HG02970 (cell line): ENCODE results near the gene ZNF678.
"Not testable (repeated sequence)": the region's sequence is repeated elsewhere in the genome, so short reads cannot be mapped to it uniquely, and the experiment has no call there.

Experiments
- ATAC-seq: cut with Tn5 transposase; IDR thresholded peaks from one replicate; pipeline ENCODE4 v1.9.1; 2021; ENCODE audit warnings: mild to moderate bottlenecking, moderate library complexity, moderate number of reproducible peaks; ENCODE audit not compliant: unreplicated experiment, low FRiP score

The ZNF678 gene

DNA sequence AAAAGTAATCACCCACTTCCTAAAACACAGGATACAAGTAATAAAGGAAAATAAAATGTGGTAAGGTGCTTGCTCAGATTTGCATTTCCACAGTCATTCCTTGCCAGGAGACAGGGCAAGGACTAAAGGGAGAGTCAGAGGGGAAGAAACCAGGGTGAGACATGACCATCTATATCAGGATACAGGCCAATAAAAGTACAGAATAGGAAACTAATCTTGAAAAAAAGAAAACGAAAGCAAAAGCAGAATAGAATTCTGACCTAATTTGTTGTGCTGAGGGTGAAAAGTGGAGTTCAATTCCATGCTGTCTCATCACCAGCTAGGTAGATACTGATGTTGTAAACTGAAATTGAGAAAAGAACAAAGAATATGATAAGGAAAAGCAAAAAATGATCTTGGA is 144.5 kb downstream of the ZNF678 start:
- no peak for ATAC-seq

DNA sequence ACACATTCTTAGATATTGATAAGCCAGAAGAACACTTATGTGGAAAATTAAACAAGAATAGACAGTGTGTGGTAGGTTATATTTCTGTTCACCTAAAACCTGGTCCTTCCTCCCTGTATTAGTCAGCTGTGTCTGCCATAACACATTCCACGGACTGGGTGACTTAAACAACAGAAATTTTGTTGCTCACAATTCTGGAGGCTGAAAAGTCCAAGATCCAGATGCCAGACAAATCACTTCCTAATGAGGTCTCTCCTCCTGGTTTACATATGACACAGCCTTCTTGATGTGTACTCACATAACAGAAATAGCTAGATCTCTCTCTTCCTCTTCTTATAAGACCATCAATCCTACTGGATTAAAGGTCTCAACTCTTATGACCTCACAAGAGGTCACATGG is 146.1 kb downstream of the ZNF678 start:
- ATAC-seq = no peak

DNA sequence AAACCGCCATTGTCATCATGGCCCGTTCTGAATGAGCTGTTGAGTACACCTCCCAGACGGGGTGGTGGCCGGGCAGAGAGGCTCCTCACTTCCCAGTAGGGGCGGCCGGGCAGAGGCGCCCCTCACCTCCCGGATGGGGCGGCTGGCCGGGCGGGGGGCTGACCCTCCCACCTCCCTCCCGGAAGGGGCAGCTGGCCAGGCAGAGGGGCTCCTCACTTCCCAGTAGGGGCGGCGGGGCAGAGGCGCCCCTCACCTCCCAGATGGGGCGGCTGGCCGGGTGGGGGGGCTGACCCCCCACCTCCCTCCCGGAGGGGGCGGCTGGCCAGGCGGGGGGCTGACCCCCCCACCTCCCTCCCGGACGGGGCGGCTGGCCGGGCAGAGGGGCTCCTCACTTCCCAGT is 147.1 kb downstream of the ZNF678 start:
- not testable (repeated sequence) for ATAC-seq

DNA sequence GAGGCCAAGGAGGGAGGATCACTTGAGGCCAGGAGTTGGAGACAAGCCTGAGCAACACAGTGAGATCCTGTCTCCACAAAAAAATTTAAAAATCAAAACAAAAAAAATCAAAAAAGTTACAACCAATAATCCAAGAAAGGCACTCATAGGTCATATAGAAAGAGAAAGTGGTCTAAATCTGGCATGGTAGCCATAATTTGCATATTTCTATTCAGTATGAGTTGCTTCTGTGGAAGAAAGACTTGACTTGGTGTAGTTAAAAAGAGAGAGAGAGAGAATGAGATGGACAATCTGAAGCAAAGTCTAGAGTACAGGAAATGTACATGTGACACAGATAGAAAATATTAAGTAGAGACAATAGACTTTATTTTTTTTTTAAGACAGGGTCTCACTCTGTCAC is 149.3 kb downstream of the ZNF678 start:
- no peak for ATAC-seq

DNA sequence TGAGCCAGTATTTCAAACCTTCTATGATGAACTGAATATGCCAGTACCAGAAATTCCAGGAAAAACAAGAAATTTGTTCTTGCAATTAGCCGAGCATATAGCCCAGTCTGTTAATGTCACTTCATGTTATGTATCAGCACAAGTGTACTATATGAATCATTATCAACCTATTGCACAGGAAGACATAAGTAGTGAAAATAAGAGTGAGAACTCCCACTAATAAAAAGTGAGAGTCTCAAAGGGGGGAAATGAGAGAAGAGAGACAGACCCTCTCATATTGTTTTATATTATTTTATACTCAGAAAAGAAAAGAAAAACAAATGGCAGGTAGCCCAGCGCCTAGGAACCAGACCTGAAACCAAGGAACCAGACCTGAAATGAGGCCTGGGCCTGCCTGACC is 155.6 kb downstream of the ZNF678 start:
- no peak for ATAC-seq

DNA sequence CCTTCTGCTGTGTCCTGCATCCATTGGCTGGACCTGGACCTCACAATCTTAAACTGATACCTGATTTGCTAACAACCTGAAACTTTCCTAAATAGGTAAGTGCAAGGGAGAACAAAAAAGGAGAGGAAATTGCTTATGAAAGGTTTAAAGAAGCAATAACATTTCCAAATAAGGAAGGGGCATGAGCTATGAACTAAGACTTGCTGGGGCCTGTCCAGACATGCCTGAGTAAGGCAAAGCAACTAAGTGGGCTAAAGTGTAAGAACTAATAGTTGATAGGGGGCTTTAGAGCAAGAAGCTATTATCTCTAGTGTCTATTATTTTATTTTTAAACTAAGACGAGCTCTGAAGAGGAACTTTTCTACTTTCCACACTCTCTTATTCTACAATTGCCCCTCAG is 160.1 kb downstream of the ZNF678 start:
- ATAC-seq = no peak

DNA sequence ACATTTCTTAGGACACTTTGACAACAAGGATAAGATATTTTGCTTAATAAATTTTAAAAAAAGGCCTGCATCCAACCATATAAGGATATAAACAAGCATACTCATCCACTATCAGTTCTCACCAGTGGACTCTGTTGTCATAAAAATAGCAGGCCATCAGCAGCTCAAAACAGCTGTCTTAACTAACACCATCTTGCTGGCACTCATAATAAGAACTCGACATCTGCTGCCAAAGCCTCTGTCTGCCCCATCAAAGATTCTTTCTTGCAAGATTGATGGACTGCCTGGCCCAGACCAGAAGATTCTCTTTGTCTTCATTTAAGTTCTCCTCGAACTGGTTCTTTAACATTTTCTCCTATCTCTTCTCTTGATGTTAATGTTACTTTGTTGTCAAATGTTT is 161.7 kb downstream of the ZNF678 start:
- no peak for ATAC-seq

DNA sequence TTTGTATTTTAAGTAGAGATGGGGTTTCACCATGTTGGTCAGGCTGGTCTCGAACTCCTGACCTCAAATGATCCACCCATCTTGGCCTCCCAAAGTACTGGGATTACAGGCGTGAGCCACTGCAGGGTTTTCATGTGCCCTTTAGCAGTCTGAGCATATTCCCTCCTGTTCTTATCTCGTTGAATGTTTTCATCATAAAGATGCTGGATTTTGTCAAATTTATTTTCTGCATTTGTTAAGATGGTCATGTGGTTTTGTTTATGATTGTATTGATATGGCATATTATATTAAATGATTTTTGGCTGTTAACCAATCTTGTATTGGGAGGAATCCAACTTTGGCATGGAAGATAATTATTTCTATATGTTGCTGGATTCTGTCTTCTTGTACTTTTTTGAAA is 163.0 kb downstream of the ZNF678 start:
- ATAC-seq = no peak
